ENCODE results near the gene IQCE.
A peak's percentile ranks its signal among the peaks of the same experiment; 100 is the strongest.

Gene IQCE

DNA sequence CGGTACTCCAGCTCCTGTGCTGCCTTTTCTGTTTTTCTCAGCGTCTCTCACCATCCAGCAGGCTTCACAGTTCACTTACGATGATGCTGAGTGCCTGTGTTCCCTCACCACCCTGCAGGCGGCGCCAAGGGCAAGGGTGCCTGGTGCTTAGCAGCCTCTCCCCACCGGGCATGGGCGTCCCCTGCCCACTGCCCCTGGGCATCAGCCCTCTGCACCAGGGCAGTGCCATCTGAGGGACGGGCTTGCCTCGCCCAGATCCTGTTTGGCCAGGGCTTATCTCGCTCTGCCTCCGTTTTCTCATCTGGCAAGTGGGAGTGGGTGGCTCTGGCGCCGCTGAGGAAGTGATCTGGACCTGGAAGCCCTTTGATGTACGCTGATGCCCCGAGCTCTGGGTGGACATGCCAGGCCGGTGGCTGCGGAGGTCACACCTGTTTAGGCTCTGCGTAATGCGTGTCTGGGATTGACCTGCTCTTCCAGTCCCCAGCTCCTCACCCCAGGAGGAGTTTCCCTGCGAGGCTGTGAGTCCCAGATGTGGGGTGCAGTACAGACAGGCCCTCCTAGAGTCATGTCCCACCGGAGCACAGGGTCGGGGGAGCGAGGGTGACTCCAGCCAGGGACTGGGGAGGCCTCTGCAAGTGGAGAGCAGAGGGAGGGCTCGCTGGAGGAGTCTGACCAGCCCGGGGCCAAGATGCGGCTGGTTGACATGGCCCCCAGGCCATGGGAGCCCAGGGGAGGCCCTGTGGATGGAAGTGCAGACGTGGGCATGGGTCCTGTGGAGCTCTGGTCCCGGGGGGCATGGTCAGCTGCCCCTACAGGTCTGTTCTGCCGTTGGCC lies 84.8 kb downstream of the IQCE start:
- TF ChIP-seq GATA1 (IDR thresholded peaks at IDR 0.05; ENCODE audit: low read depth, low read length) (no peak), POLR2A (IDR thresholded peaks at IDR 0.05; ENCODE audit: low read length) (no peak)
- DNase-seq: peak in 1 of 2 experiments; percentile 10

DNA sequence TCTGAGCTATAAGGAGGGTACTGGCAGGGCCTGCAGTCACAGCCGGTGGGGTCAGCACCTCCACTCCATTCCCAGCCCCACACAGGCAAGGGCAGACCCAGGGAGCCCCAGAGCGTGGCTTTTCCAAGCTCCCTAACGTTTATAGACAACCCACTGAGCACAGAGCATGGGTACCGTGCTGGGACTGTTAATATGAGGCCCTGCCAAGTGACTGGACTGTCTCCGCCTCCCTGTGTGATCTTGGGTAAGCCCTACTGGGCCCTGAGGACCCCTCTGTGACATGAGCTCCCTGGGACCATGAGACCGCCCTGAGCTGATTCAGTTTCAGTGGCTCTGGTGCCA lies 85.4 kb downstream of the IQCE start:
- no peak for DNase-seq
- TF ChIP-seq GATA1 (IDR thresholded peaks at IDR 0.05; ENCODE audit: low read depth, low read length) (no peak), POLR2A (IDR thresholded peaks at IDR 0.05; ENCODE audit: low read length) (no peak)

DNA sequence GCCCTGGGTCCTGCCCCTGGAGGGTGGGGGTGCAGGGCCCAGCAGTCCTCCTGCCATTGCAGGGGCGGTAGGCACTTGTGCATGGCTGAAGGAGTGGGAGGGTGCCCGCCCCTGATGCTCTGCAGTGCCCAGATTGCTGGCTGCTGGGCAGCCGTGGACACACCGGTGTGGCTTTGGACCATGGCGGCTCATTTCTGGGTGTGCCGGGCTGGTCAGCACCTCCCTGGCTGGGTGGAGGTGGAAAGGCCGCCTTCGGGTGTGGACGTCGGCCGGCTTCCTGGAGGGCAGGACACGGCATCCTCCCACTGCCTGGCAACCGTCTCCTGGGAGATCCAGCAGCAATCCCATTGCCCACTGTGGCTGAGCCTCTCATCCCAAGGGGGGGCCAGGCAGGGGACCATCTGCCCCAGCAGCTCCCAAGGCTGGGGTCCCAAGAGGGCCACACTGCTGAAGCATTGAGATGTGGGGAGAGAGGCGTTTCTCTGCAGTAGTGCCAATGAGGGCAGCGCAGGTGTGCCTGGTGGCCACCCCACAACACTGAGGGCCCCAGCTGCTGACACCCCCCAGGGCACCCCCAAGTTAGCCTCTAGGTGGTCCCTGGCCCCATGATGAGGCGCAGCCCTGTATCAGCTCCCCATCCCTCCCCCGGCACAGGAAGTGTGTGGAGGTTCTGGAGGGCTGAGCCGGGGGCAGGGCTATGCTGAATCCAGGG lies 85.9 kb downstream of the IQCE start:
- no peak for TF ChIP-seq GATA1 (IDR thresholded peaks at IDR 0.05; ENCODE audit: low read depth, low read length)
- no peak for TF ChIP-seq POLR2A (IDR thresholded peaks at IDR 0.05; ENCODE audit: low read length)
- no peak for DNase-seq

DNA sequence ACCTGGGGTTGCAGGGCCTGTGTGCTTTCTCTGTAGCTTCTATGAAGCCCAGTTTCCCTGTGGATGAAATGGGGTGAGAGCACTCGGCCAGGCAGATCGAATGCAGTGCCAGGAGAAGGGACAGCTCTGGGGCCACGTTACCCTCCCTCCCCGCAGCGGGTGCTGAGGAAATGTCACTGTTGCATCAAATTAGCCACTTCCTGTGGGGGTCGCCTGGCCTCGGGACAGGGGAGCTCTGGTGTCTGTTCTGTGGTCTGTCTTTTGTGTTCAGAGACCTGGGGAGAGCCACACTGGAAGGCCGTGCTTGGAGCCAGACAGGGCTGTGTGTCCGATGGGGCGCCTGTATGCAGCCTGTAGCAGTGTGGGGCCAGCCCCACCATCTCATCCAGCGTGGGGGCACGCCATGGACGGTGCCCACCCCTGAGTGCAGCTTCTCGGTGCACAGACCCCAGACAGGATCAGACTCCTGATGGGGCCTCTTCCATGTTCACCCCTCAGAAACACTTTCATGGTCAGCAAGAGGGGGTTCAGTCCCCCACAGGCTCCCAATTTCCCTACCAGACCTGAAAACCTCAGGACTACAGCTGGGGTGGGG lies 86.6 kb downstream of the IQCE start:
- TF ChIP-seq POLR2A (IDR thresholded peaks at IDR 0.05; ENCODE audit: low read length): no peak
- no peak for TF ChIP-seq GATA1 (IDR thresholded peaks at IDR 0.05; ENCODE audit: low read depth, low read length)
- DNase-seq: no peak

DNA sequence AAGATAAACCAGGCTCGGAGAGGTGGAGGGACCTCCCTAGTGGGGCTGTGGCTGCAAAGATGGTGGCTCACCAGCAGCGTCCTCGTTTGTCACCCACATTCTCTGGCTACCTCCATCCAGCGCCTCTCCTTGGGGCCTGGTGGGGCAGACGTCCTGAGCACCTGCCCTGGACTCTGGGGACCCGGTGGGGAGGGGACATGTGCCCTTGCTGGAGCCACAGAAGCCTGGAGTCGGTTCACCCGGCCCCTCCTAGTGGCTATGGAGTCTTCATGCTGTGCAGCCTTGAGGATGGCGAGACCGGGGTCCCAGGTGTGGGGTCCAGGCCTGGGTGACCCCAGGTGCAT lies 87.5 kb downstream of the IQCE start:
- TF ChIP-seq GATA1 (IDR thresholded peaks at IDR 0.05; ENCODE audit: low read depth, low read length): no peak
- TF ChIP-seq POLR2A (IDR thresholded peaks at IDR 0.05; ENCODE audit: low read length): no peak
- no peak for DNase-seq

DNA sequence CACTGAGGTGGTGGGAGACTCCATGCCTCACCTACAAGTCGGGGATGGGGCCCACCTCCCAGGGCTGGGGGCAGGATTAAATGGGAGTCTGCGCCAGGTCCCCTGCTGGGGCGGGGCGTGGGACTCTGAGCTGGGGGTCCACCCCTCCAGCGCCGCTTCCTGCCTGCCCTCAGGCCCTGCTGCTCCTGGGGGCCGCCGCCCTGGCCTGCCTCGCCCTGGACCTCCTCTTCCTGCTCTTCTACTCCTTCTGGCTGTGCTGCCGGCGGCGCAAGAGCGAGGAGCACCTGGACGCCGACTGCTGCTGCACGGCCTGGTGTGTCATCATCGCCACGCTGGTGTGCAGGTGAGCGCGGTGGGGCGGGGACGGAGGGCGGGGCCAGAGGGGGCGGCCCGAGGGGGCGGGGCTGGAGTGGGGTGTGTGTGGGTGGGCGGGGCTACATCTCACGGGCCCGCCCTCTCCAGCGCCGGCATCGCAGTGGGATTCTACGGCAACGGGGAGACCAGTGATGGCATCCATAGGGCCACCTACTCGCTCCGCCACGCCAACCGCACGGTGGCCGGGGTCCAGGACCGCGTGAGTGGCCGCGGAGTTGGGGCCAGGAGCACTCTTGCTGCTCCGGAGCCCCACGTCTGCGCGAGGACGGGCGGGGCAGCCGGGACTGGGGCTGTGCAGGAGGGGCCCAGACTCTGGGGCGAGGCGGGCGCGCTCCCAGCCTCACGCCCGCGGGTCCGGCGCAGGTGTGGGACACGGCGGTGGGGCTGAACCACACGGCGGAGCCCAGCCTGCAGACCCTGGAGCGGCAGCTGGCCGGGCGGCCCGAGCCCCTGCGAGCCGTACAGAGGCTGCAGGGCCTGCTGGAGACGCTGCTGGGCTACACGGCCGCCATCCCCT lies 88.1 kb downstream of the IQCE start:
- TF ChIP-seq GATA1 (IDR thresholded peaks at IDR 0.05; ENCODE audit: low read depth, low read length) (no peak), POLR2A (IDR thresholded peaks at IDR 0.05; ENCODE audit: low read length) (no peak)
- no peak for DNase-seq

DNA sequence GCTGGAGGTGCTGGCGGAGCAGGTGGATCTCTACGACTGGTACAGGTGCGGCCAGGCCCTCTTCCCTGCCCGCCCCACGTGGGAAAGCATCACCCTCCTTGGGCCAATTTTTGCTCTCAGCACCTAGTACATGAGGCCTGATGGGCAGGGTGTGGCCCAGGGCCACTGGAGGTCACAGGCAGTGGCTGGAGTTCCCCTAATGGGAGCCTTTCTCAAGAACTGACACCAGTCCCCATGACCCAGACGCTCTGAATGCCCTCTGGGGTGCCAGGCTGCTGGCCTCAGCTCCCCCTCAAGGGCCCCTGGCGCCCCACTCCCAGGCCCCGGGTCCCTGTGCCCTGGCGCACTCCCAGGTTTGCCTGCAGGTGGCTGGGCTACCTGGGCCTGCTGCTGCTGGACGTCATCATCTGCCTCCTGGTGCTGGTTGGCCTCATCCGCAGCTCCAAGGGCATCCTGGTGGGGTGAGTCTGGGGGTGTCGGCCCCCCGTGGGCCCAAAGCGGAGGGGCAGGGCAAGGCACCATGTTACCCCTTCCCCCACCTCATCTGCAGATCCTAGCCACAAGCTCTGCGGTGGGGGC lies 88.9 kb downstream of the IQCE start:
- TF ChIP-seq POLR2A (IDR thresholded peaks at IDR 0.05; ENCODE audit: low read length): no peak
- TF ChIP-seq GATA1 (IDR thresholded peaks at IDR 0.05; ENCODE audit: low read depth, low read length): no peak
- DNase-seq: no peak

DNA sequence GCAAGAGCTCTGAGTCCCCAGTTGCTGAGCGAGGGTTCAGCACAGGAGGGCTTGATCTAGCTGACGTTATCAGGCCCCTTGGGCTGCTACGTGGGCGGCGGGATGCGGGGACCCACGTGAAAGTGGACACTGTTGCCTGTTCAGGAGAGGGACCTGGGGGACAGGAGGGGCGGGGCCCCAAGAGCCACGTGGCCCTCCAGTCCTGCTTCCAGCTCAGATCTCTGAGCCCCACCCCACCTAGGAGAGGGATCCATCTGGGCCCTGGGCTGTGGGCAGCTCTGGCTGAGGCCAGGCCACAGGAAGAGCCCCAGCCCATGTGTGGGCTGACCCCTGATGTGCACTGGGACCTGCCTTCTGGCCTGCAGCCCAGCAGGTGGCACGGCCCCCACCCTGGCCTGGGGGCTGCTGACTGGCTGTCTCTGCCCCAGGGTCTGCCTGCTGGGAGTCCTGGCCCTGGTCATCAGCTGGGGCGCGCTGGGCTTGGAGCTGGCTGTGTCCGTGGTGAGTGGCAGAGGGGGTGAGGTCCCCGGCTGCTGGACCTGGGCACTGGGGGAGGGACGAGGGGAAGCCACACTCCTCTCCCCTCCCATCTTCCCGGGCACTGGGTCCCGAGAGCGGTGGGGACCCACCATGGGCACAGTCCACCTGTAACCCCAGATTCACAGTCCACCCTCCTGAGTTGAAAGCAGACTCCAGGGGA lies 90.5 kb downstream of the IQCE start:
- no peak for DNase-seq
- TF ChIP-seq GATA1 (IDR thresholded peaks at IDR 0.05; ENCODE audit: low read depth, low read length): no peak
- no peak for TF ChIP-seq POLR2A (IDR thresholded peaks at IDR 0.05; ENCODE audit: low read length)

DNA sequence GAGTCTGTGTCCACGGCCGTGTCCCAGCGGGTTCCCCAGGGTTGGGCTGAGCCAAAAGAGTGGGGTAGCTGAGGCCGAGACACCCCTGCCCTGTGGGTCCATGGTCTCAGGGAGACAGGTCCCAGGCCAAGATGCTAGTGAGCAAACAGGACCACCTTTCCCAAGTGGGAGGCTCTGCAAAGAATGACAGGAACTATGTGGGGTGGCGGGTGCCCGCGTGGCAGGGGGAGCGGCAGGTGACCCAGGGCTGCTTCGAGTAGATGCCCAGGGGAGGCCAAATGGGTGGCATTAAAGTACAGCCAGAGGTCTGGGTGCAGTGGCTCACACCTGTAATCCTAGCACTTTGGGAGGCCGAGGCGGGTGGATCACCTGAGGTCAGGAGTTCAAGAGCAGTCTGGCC lies 91.2 kb downstream of the IQCE start:
- TF ChIP-seq POLR2A (IDR thresholded peaks at IDR 0.05; ENCODE audit: low read length) (no peak), GATA1 (IDR thresholded peaks at IDR 0.05; ENCODE audit: low read depth, low read length) (no peak)
- no peak for DNase-seq

DNA sequence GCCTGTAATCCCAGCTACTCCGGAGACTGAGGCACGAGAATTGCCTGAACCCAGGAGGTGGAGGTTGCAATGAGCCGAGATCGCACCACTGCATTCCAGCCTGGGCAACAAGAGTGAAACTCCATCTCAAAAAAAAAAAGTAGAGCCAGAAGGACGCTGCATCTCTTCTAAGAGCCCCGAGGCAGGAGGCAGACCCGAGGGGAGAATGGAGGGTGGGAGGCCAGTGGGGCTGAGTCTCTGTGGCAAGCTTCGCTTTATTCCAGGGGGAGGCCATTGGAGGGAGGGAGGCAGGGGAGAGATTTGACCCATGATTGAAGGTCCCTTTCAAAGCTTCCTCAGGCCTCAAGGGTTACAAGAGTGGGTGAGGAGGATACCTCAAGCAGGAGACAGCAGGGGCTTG lies 91.7 kb downstream of the IQCE start:
- no peak for TF ChIP-seq GATA1 (IDR thresholded peaks at IDR 0.05; ENCODE audit: low read depth, low read length)
- TF ChIP-seq POLR2A (IDR thresholded peaks at IDR 0.05; ENCODE audit: low read length): no peak
- no peak for DNase-seq

DNA sequence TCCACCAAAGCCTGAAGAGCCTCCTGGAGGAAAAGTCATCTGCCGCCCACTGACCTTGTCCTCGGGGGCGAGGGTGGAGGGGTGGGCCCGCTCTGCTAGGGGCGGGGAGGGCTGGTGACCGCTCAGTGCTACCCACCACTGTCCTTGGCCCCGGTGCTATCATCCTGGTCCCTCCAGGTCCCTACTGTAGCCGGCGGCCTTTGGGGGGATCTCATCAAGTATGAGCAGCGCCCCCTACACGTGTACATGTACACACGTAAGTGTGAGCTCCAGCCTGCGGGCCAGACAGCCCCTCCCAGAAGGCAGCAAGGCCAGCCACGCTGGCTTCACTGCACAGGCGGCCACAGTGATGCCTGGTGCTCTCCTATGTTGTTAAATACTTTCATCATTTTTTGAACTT lies 92.6 kb downstream of the IQCE start:
- no peak for TF ChIP-seq GATA1 (IDR thresholded peaks at IDR 0.05; ENCODE audit: low read depth, low read length)
- no peak for TF ChIP-seq POLR2A (IDR thresholded peaks at IDR 0.05; ENCODE audit: low read length)
- peak; percentile 40 to 47 for DNase-seq

DNA sequence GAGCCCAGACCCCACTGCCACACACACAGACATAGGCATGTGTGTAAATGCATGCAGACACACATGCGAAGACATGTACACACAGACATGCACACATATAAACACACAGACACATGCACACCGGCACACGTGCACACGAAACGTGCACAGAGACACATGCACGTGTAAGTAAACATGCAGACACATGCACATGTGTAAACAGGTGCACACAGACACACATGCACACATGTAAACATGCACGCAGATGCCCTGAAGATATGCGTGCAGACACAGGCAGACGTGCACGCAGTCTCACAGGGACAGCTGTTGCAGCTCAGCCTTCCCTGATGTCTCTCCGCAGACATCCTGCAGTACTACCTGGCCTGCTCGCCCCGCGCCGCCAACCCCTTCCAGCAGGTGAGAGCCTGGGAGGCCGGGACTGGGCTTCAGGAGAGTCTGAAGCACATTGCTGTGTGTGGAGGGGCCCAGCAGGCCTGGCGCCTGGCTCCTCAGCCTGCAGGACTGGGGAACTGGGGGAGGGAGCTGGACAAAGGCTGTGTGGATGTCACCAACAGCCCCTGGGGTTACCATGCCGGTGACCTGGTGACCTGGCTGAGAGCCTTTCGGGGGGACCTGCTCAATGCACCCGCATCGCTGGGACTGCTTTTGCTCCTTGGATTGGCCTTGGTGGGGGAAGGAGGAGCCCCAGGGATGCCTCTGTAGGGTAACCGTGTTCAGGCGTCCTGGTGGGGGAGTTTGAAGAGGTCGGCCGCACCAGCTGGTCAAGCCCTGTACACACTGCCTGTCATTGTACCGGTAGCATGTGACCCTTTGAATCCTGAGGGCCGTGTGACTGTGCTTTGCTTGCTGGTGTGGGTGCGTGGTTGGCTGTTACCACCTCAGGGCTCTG lies 93.3 kb downstream of the IQCE start:
- TF ChIP-seq GATA1 (IDR thresholded peaks at IDR 0.05; ENCODE audit: low read depth, low read length): no peak
- TF ChIP-seq POLR2A (IDR thresholded peaks at IDR 0.05; ENCODE audit: low read length): no peak
- DNase-seq: no peak

Data from erythroblast (primary cell).